Kidney (tissue), 14 donors: Measurements from ENCODE around the gene TNNC1. TPM values are rescaled to one million over a fixed set of nuclear protein-coding genes. Genes with fewer than 3 reads are reported as not detected.

ENCODE experiments used
- DNase-seq, 5 donors: peaks; one replicate each; pipeline ENCODE4 v3.0.0-alpha.2; 2013 to 2020
- FAIRE-seq: peaks from 2 replicates; lab custom pipeline; 2012; peaks lifted over from hg19 to GRCh38; lab: Jason Lieb, UNC
- H3K27ac ChIP-seq, 2 donors: one replicate each; pipeline ENCODE4 v1.7.0; 2013; ENCODE audit warnings: low read depth in 2 of 2, low read length in 2 of 2, inconsistent platforms in 1 of 2
- H3K27me3 ChIP-seq: one replicate; pipeline ENCODE4 v1.7.1; 2013; ENCODE audit warnings: low read length, inconsistent platforms; ENCODE audit not compliant: control insufficient read depth, insufficient read depth
- H3K36me3 ChIP-seq, 3 donors: one replicate each; pipeline versions ENCODE4 v1.7.0 to v1.7.1; 2013; ENCODE audit warnings: low read length in 3 of 3, control low read depth in 1 of 3, inconsistent platforms in 1 of 3; ENCODE audit not compliant: insufficient read depth in 3 of 3, control insufficient read depth in 2 of 3
- H3K4me1 ChIP-seq, 3 donors: one replicate each; pipeline versions ENCODE4 v1.7.0 to v1.7.1; 2013; ENCODE audit warnings: low read length in 3 of 3, inconsistent platforms in 1 of 3, low read depth in 1 of 3; ENCODE audit not compliant: control insufficient read depth in 2 of 3, insufficient read depth in 2 of 3
- H3K4me3 ChIP-seq, 3 donors: one replicate each; pipeline versions ENCODE4 v1.7.0 to v1.8.1; 2013; ENCODE audit warnings: low read length in 3 of 3, control low read depth in 1 of 3, inconsistent platforms in 1 of 3
- H3K9ac ChIP-seq, 3 donors: one replicate each; pipeline versions ENCODE4 v1.7.0 to v1.7.1; 2013; ENCODE audit warnings: low read length in 3 of 3, control low read depth in 1 of 3, inconsistent platforms in 1 of 3
- H3K9me3 ChIP-seq, 3 donors: one replicate each; pipeline versions ENCODE4 v1.7.0 to v1.7.1; 2013; ENCODE audit warnings: low read length in 3 of 3, control low read depth in 1 of 3, inconsistent platforms in 1 of 3; ENCODE audit not compliant: control insufficient read depth in 2 of 3, insufficient read depth in 1 of 3
- CTCF ChIP-seq: IDR thresholded peaks from 3 replicates; pipeline ENCODE4 v1.5.1; 2012; ENCODE audit warnings: mild to moderate bottlenecking, moderate library complexity, borderline replicate concordance; ENCODE audit not compliant: insufficient read depth; ENCODE audit errors: extremely low read depth
- intact Hi-C: fragments of 100-400 bp; cut with DNase I; formaldehyde crosslinking; loops from one replicate; pipeline ENCODE4 v1.11.1; 2022
- polyA plus RNA-seq: library from polyadenylated mRNA; stranded (reverse); fragments of 350-450 nt; fragmentation: Illumina TruSeq; extraction: RNeasy Lipid Tissue Mini Kit (QIAGEN cat#74804); gene quantifications from one replicate; pipeline ENCODE4 v1.2.3, GENCODE V29; 2014; ENCODE audit warnings: low read depth, low replicate concordance; ENCODE audit not compliant: insufficient read depth
- total RNA-seq: library from RNA; stranded (reverse); fragmentation: NEBNext Ultra II Directional; extraction: Animal tissue kit (Norgen Biotek cat#: 25700); gene quantifications from one replicate; pipeline ENCODE4 v1.2.1, GENCODE V29; 2021
- donor health status: control.
- donor health status: control.
- donor health status: control.
- donor health status: control.
- donor health status: control.
- donor health status: DM: yes; HTN: yes; CAD: no.
- donor health status: Normal renal cell carcinoma (clear cell type).

Gene TNNC1
- total and polyA plus RNA-seq, 2 donors from 2014 or later = 2.2 to 86.6 TPM

- Histone ChIP-seq H3K27me3 (no peaks in the 10 kb centered on the region), H3K36me3 (no peaks in the 10 kb centered on the region), H3K4me3 (no peak overlapping the region), H3K27ac (no peak overlapping the region), H3K4me1 (peaks cover 0 to 21% (median 5%) of the 10 kb centered on the region in 3 donors), H3K9ac (no peak overlapping the region), H3K9me3 (no peaks in the 10 kb centered on the region)
- DNase-seq (peak in 3 of 5 donors; percentile 60 to 74 (median 65)), FAIRE-seq (no peak)
- intact Hi-C loops = no loop called here
- TF ChIP-seq CTCF = peak; percentile 98
Observed at GRCh38 chr3:52446631-52447511, 7.0 kb downstream of the TNNC1 start.

GRCh38 chr3:52446042-52446441, 7.8 kb downstream of the TNNC1 start:
- Histone ChIP-seq H3K4me3 (no peak overlapping the region), H3K36me3 (no peaks in the 10 kb centered on the region), H3K27ac (no peak overlapping the region), H3K9me3 (no peaks in the 10 kb centered on the region), H3K4me1 (peaks cover 0 to 21% (median 5%) of the 10 kb centered on the region in 3 donors), H3K27me3 (no peaks in the 10 kb centered on the region), H3K9ac (no peak overlapping the region)
- FAIRE-seq (no peak), DNase-seq (no peak)
- no peak for TF ChIP-seq CTCF
- intact Hi-C loops = no loop called here

GRCh38 chr3:52444860-52445793, 8.7 kb downstream of the TNNC1 start, which contains the start of gene SEMA3G:
Gene SEMA3G, minus strand, starts transcription at chr3:52445103. Its CDS starts 76 bp downstream, at chr3:52445027.
- peak within 1 kb of the TSS in 2 of 3 donors; percentile 11 to 31 for H3K4me3 ChIP-seq
- H3K27ac ChIP-seq = peak within 1 kb of the TSS in 1 of 2 donors; percentile 8

More at GRCh38 chr3:52444860-52445793, 8.7 kb downstream of the TNNC1 start, which contains the start of gene SEMA3G:
- intact Hi-C loops = no loop called here
- H3K27me3 ChIP-seq = no peaks in the 10 kb centered on the region
- FAIRE-seq (no peak), DNase-seq (peak; percentile 74 to 92 (median 81))
- H3K4me1 ChIP-seq = peaks cover 0 to 14% (median 1%) of the 10 kb centered on the region in 3 donors
- no peak within 1 kb of the TSS for H3K9ac ChIP-seq
- H3K36me3 ChIP-seq = no peaks in the 10 kb centered on the region
- TF ChIP-seq CTCF = peak; percentile 66
- H3K9me3 ChIP-seq = no peaks in the 10 kb centered on the region
